Bronchial epithelial cell (primary cell): ENCODE results near the gene CCSER1. TPM values are rescaled to one million over a fixed set of nuclear protein-coding genes. Genes with fewer than 3 reads are reported as not detected.
"Not testable (repeated sequence)": the region's sequence is repeated elsewhere in the genome, so short reads cannot be mapped to it uniquely, and the experiment has no call there.

Experiments used
- DNase-seq: peaks from one replicate; pipeline ENCODE4 v3.0.0-alpha.2; 2010; ENCODE audit warnings: low read depth
- FAIRE-seq: peaks from 2 replicates; lab custom pipeline; 2011; peaks lifted over from hg19 to GRCh38; lab: Jason Lieb, UNC
- H3K27me3 ChIP-seq: 2 replicates; pipeline ENCODE4 v1.5.1; 2011; ENCODE audit warnings: low read length; ENCODE audit not compliant: control insufficient read depth, insufficient read depth
- H3K36me3 ChIP-seq: 2 replicates; pipeline ENCODE4 v1.5.1; 2011; ENCODE audit warnings: low read length; ENCODE audit not compliant: control insufficient read depth, insufficient read depth
- H3K4me3 ChIP-seq: 2 replicates; pipeline ENCODE4 v1.5.1; 2011; ENCODE audit warnings: mild to moderate bottlenecking, low read depth, low read length, control low read depth
- total RNA-seq: library from RNA; depleted of rRNA; stranded (reverse); fragments of >200 nt; gene quantifications from 2 replicates; pipeline ENCODE4 v1.2.1, GENCODE V29; 2014
- TF ChIP-seq, protein P1 (sequence below): IDR thresholded peaks from 2 replicates; pipeline ENCODE4 v1.5.1; 2011; ENCODE audit warnings: mild to moderate bottlenecking, moderate library complexity, low read length, control low read depth, inconsistent platforms; ENCODE audit not compliant: insufficient read depth, severe bottlenecking

The CCSER1 gene
- total RNA-seq, 1 donor from 2014 or later, result 6.6 TPM

DNA sequence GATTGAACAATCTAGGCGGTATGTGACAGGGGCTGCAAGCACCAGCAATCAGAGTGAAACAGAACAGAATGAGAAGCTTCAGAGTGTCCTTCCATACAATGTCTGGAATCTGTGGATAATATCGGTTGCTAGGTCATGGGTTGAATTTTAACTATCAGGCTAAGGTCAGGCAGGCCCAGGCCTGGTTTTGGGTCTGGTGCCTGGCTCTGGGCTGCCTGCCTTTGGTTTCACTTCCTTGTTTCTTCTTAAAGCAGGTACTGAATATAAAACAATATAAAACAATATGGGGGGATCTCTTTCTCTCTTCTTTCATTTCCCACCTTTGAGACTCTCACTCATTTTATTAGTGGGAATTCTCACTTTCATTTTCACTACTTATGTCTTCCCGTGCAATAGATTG is 962.0 kb downstream of the CCSER1 start:
- DNase-seq (no peak), FAIRE-seq (no peak)
- TF ChIP-seq, protein P1, sequence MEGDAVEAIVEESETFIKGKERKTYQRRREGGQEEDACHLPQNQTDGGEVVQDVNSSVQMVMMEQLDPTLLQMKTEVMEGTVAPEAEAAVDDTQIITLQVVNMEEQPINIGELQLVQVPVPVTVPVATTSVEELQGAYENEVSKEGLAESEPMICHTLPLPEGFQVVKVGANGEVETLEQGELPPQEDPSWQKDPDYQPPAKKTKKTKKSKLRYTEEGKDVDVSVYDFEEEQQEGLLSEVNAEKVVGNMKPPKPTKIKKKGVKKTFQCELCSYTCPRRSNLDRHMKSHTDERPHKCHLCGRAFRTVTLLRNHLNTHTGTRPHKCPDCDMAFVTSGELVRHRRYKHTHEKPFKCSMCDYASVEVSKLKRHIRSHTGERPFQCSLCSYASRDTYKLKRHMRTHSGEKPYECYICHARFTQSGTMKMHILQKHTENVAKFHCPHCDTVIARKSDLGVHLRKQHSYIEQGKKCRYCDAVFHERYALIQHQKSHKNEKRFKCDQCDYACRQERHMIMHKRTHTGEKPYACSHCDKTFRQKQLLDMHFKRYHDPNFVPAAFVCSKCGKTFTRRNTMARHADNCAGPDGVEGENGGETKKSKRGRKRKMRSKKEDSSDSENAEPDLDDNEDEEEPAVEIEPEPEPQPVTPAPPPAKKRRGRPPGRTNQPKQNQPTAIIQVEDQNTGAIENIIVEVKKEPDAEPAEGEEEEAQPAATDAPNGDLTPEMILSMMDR, result no peak
- Histone ChIP-seq H3K27me3 (no peaks in the 10 kb centered on the region), H3K4me3 (no peak overlapping the region), H3K36me3 (no peaks in the 10 kb centered on the region)

DNA sequence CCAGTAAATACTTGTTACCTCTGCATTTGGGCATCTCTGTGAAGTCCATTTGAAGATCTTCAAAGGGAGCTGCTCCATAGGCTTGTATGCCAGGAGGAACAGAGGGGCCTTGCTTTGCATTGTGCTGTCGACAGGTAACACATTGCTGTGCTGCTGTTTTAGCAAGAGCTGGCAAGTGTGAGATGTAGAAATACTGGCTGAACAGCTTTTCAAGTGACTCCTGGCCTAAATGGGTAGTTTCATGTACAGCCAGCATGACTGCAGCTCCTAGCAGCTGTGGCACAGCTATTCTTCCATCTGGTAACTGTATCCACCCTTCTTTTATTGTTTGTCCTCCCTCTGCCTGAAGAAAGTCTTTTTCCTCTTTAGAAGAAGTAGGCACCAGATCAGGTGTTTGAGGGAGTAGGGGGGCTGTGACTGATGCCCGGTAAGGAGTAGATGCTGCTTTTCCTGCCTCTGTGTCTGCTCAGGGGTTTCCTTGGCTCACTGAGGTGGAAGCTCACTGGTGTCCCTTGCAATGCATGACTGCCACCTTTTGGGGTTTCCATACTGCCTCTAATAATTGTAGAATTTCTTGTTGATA is 965.3 kb downstream of the CCSER1 start:
- peak; percentile 73 for DNase-seq
- TF ChIP-seq, protein P1, result no peak
- peak; percentile 92 for FAIRE-seq
- no peaks in the 10 kb centered on the region for H3K27me3 ChIP-seq
- no peak overlapping the region for H3K4me3 ChIP-seq
- no peaks in the 10 kb centered on the region for H3K36me3 ChIP-seq

- H3K36me3 ChIP-seq, H3K4me3 ChIP-seq, H3K27me3 ChIP-seq: not testable (repeated sequence)
- peak; percentile 99 for FAIRE-seq
- DNase-seq, result peak; percentile 68
Measured at GRCh38 chr4:91094220-91094619, 967.0 kb downstream of the CCSER1 start.

- TF ChIP-seq, protein P1, result no peak
- no peak overlapping the region for H3K4me3 ChIP-seq
- no peak for DNase-seq
- H3K36me3 ChIP-seq, result no peaks in the 10 kb centered on the region
- H3K27me3 ChIP-seq, result no peaks in the 10 kb centered on the region
- FAIRE-seq, result no peak
Measured at GRCh38 chr4:91099666-91100065, 972.5 kb downstream of the CCSER1 start.

DNA sequence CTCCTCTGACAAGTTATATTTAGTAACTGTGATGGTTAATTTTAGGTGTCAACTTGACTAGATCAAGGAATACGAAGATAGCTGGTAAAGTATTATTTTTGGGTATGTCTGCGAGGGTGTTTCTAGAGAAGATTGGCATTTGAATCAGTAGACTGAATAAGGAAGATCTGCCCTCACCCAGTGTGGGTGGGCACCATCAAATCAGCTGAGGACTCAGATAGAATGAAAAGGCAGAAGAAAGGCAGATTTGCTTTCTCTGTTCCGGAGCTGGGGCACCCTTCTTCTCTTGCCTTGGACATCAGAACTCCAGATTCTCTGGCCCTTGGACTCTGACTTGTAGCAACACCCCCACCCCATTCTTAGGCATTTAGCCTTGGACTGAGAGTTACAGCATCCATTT is 981.6 kb downstream of the CCSER1 start:
- Histone ChIP-seq H3K27me3 (no peaks in the 10 kb centered on the region), H3K4me3 (no peak overlapping the region), H3K36me3 (no peaks in the 10 kb centered on the region)
- DNase-seq, result no peak
- no peak for FAIRE-seq
- TF ChIP-seq, protein P1, result no peak

DNA sequence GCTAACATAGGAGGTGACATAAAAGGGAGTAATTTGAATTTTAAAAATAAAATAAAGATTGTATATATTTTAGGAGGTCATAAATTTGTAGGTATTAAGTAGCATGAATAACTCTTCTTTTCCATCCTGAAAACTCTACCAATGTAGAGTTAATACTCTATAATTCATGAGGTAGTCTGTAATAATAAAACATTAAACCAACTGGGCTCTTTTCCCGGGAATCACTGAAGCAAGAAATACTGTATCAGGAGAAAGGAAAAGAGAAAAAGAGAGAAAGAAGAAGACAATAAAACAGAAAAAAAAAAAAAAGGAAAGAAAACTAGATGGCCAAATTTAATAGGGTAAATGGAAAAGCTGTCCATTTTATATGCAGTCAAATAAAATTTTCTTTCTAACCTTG is 984.4 kb downstream of the CCSER1 start:
- Histone ChIP-seq H3K4me3 (no peak overlapping the region), H3K36me3 (no peaks in the 10 kb centered on the region), H3K27me3 (no peaks in the 10 kb centered on the region)
- no peak for FAIRE-seq
- TF ChIP-seq, protein P1, result no peak
- DNase-seq, result no peak
